K562 (cell line): ENCODE measurements around the gene GABPB1. TPM values are rescaled to one million over a fixed set of nuclear protein-coding genes. Genes with fewer than 3 reads are reported as not detected.

Experiments
- ARNT ChIP-seq, 2 experiments: fragments of 450-650 bp; IDR thresholded peaks; 2 replicates each; pipeline ENCODE4 v1.6.1; 2016; ENCODE audit warnings: mild to moderate bottlenecking in 1 of 2
- C11orf30 ChIP-seq: fragments of 450-650 bp; IDR thresholded peaks from 2 replicates; pipeline ENCODE4 v1.6.1; 2016; ENCODE audit warnings: low read depth, mild to moderate bottlenecking
- CEBPZ ChIP-seq: fragments of 150-350 bp; IDR thresholded peaks from 2 replicates; pipeline ENCODE4 v1.6.1; 2014; ENCODE audit warnings: low read depth, mild to moderate bottlenecking, low read length, borderline replicate concordance
- ELF2 ChIP-seq: fragments of 250-450 bp; sonication (Bioruptor Pico); IDR thresholded peaks from 2 replicates; pipeline ENCODE4 v1.5.0; 2021; ENCODE audit warnings: mild to moderate bottlenecking
- GABPB2 ChIP-seq: fragments of 250-450 bp; sonication (Bioruptor Pico); conservative IDR thresholded peaks from 2 replicates; pipeline ENCODE4 v1.5.1; 2021; ENCODE audit warnings: mild to moderate bottlenecking
- HDAC3 ChIP-seq: fragments of 450-650 bp; IDR thresholded peaks from 2 replicates; pipeline ENCODE4 v1.6.1; 2018; ENCODE audit warnings: borderline replicate concordance, mild to moderate bottlenecking, moderate library complexity; ENCODE audit not compliant: partially characterized antibody
- HMG20A ChIP-seq: fragments of 450-650 bp; formaldehyde crosslinking; conservative IDR thresholded peaks from 2 replicates; pipeline ENCODE4 v1.4.0; 2020; ENCODE audit warnings: mild to moderate bottlenecking, mixed read lengths
- LCOR ChIP-seq: sonication (generic); formaldehyde crosslinking; IDR thresholded peaks from 2 replicates; pipeline ENCODE4 v1.8.0; 2022; ENCODE audit warnings: mild to moderate bottlenecking, missing genetic modification reagents
- MAFF ChIP-seq: IDR thresholded peaks from 2 replicates; pipeline ENCODE4 v1.6.1; 2012; ENCODE audit warnings: low read length, improper control_type of control experiment
- MAFG ChIP-seq: fragments of 450-650 bp; conservative IDR thresholded peaks from 2 replicates; pipeline ENCODE4 v1.6.1; 2016; ENCODE audit warnings: missing genetic modification characterization, missing compliant biosample characterization
- PBX2 ChIP-seq, 2 experiments: IDR thresholded peaks in 1 of 2; conservative IDR thresholded peaks in 1 of 2; 2 replicates each; pipeline ENCODE4 v1.6.1; 2016; ENCODE audit warnings: low read depth in 2 of 2, mild to moderate bottlenecking in 1 of 2, missing compliant biosample characterization in 1 of 2, missing genetic modification characterization in 1 of 2, moderate library complexity in 1 of 2
- PML ChIP-seq: IDR thresholded peaks from 2 replicates; pipeline ENCODE4 v1.6.1; 2012; ENCODE audit warnings: low read length, inconsistent platforms
- RCOR1 ChIP-seq, 2 experiments: IDR thresholded peaks; 2 replicates each; pipeline ENCODE4 v1.6.1; 2012; ENCODE audit warnings: low read depth in 2 of 2, low read length in 2 of 2, borderline replicate concordance in 1 of 2, improper control_type of control experiment in 1 of 2
- ZNF197 ChIP-seq: fragments of 200-800 bp; sonication (Bioruptor generic); IDR thresholded peaks from 2 replicates; pipeline ENCODE4 v1.6.1; 2016; ENCODE audit warnings: low read depth, missing genetic modification characterization, missing compliant biosample characterization
- polyA plus RNA-seq, 8 experiments: library from polyadenylated mRNA; depleted of rRNA in 4 of 8; stranded (reverse) in 5 of 8; unstranded in 3 of 8; fragments of >200 nt; fragmentation: Nextera tagmentation in 2 of 8; fragmentation: Illumina TruSeq in 1 of 8; extraction: Ambion mirVana in 2 of 8; extraction: Trizol in 1 of 8; gene quantifications; 2 replicates each; pipeline versions ENCODE4 v1.2.1 to v1.2.3, GENCODE V29; 2011 to 2014; ENCODE audit warnings: inconsistent platforms in 1 of 8, missing spikeins in 1 of 8
- total RNA-seq, 7 experiments: library from RNA; depleted of rRNA in 6 of 7; stranded (reverse); fragments of >200 nt in 6 of 7; fragmentation: Illumina TruSeq in 2 of 7; extraction: Trizol in 2 of 7; gene quantifications; 2 replicates each; pipeline versions ENCODE4 v1.2.1 to v1.2.3, GENCODE V29; 2011 to 2021; ENCODE audit warnings: low replicate concordance in 1 of 7

Gene GABPB1
- total and polyA plus RNA-seq, 9 of the 15 experiments (the other 6 are each of a cell fraction or from before 2014, with no cell fraction given): 11.8 to 42.3 (median 33.2) TPM

- TF ChIP-seq CEBPZ (no peak), GABPB2 (CRISPR knock-in tag) (no peak), PBX2 (CRISPR knock-in tag; IDR thresholded peaks at IDR 0.05; ENCODE audit: low read depth) (no peak), PBX2 (tag; conservative IDR thresholded peaks at IDR 0.05; ENCODE audit: low read depth) (no peak), LCOR (no peak), ARNT (IDR thresholded peaks at IDR 0.05) (no peak), C11orf30 (peak; percentile 70), ELF2 (CRISPR knock-in tag) (no peak), PML (no peak), MAFG (tag) (peak; percentile 63), ZNF197 (no peak), RCOR1 (IDR thresholded peaks at IDR 0.05; ENCODE audit: borderline replicate concordance in 1 of 2, low read depth in 2 of 2, low read length in 2 of 2) (0 out of 4 replicates have a peak, but pooled peaks of 1 of the 2 experiments have one; percentile 23), HMG20A (CRISPR knock-in tag) (no peak), HDAC3 (no peak), MAFF (peak; percentile 46; the same call in 1 of the 2 replicates)
Measured at GRCh38 chr15:50390554-50391264, 35.7 kb upstream of the GABPB1 start (continued).
